ENCODE results near the gene FPR2. TPM values are rescaled to one million over a fixed set of nuclear protein-coding genes. Genes with fewer than 3 reads are reported as not detected.

Gene FPR2
- total RNA-seq, 2 experiments from 2014 or later = not detected

- TF ChIP-seq CTCF (conservative IDR thresholded peaks at IDR 0.05; ENCODE audit: low read length) (no peak), EZH2phosphoT487 (IDR thresholded peaks at IDR 0.05; ENCODE audit: borderline replicate concordance, low read depth, low read length) (no peak)
- Histone ChIP-seq H4K20me1 (ENCODE audit: insufficient read depth, low read length) (no peaks in the 10 kb centered on the region), H3K9me3 (ENCODE audit: low read length) (no peaks in the 10 kb centered on the region), H3K4me1 (ENCODE audit: insufficient read depth, low read length, poor library complexity, severe bottlenecking) (no peaks in the 10 kb centered on the region), H3K4me3 (ENCODE audit: low read depth, low read length, poor library complexity, severe bottlenecking) (no peak overlapping the region), H2AFZ (ENCODE audit: low read length) (no peak overlapping the region), H3K79me2 (ENCODE audit: insufficient read depth, low read depth, low read length) (no peaks in the 10 kb centered on the region), H3K9me2 (ENCODE audit: insufficient read depth, low read length) (no peaks in the 10 kb centered on the region), H3K4me2 (ENCODE audit: low read length) (no peak overlapping the region), H3K36me3 (ENCODE audit: insufficient read depth, low read length) (no peaks in the 10 kb centered on the region), H3K27ac (ENCODE audit: low read depth, low read length, poor library complexity, severe bottlenecking) (no peak overlapping the region)
- ChIA-PET CTCF (ENCODE audit: unreplicated experiment) (no interaction called here), POLR2A (no interaction called here)
- DNase-seq (ENCODE audit: low spot score) = no peak
- BruUV-seq (replicated peaks) = no TSS peak
- intact Hi-C loops (cut with micrococcal nuclease; ENCODE audit: unreplicated experiment) = no loop called here
Measured at GRCh38 chr19:51743405-51743804, 17.6 kb upstream of the FPR2 start.

GRCh38 chr19:51746731-51747130 lies 14.2 kb upstream of the FPR2 start:
- Histone ChIP-seq H4K20me1 (ENCODE audit: insufficient read depth, low read length) (no peaks in the 10 kb centered on the region), H2AFZ (ENCODE audit: low read length) (no peak overlapping the region), H3K9me3 (ENCODE audit: low read length) (no peaks in the 10 kb centered on the region), H3K36me3 (ENCODE audit: insufficient read depth, low read length) (no peaks in the 10 kb centered on the region), H3K79me2 (ENCODE audit: insufficient read depth, low read depth, low read length) (no peaks in the 10 kb centered on the region), H3K27ac (ENCODE audit: low read depth, low read length, poor library complexity, severe bottlenecking) (no peak overlapping the region), H3K4me2 (ENCODE audit: low read length) (no peak overlapping the region), H3K4me1 (ENCODE audit: insufficient read depth, low read length, poor library complexity, severe bottlenecking) (peaks cover 7% of the 10 kb centered on the region), H3K9me2 (ENCODE audit: insufficient read depth, low read length) (no peaks in the 10 kb centered on the region), H3K4me3 (ENCODE audit: low read depth, low read length, poor library complexity, severe bottlenecking) (no peak overlapping the region)
- no peak for DNase-seq (ENCODE audit: low spot score)
- POLR2A ChIA-PET = no interaction called here
- TF ChIP-seq EZH2phosphoT487 (IDR thresholded peaks at IDR 0.05; ENCODE audit: borderline replicate concordance, low read depth, low read length) (no peak), CTCF (conservative IDR thresholded peaks at IDR 0.05; ENCODE audit: low read length) (no peak)
- CTCF ChIA-PET (ENCODE audit: unreplicated experiment) = no interaction called here
- intact Hi-C loops (cut with micrococcal nuclease; ENCODE audit: unreplicated experiment) = no loop called here
- no TSS peak for BruUV-seq (replicated peaks)

- Histone ChIP-seq H3K9me3 (ENCODE audit: low read length) (no peaks in the 10 kb centered on the region), H4K20me1 (ENCODE audit: insufficient read depth, low read length) (no peaks in the 10 kb centered on the region), H3K4me2 (ENCODE audit: low read length) (no peak overlapping the region), H3K36me3 (ENCODE audit: insufficient read depth, low read length) (no peaks in the 10 kb centered on the region), H3K9me2 (ENCODE audit: insufficient read depth, low read length) (no peaks in the 10 kb centered on the region), H2AFZ (ENCODE audit: low read length) (no peak overlapping the region), H3K4me1 (ENCODE audit: insufficient read depth, low read length, poor library complexity, severe bottlenecking) (peaks cover 15% of the 10 kb centered on the region), H3K4me3 (ENCODE audit: low read depth, low read length, poor library complexity, severe bottlenecking) (no peak overlapping the region), H3K27ac (ENCODE audit: low read depth, low read length, poor library complexity, severe bottlenecking) (no peak overlapping the region), H3K79me2 (ENCODE audit: insufficient read depth, low read depth, low read length) (no peaks in the 10 kb centered on the region)
- BruUV-seq (replicated peaks) = no TSS peak
- DNase-seq (ENCODE audit: low spot score) = no peak
- ChIA-PET POLR2A (no interaction called here), CTCF (ENCODE audit: unreplicated experiment) (no interaction called here)
- intact Hi-C loops (cut with micrococcal nuclease; ENCODE audit: unreplicated experiment) = no loop called here
- no peak for TF ChIP-seq EZH2phosphoT487 (IDR thresholded peaks at IDR 0.05; ENCODE audit: borderline replicate concordance, low read depth, low read length)
Measured at GRCh38 chr19:51749979-51750378, 11.0 kb upstream of the FPR2 start.
